Endodermal cell (in vitro differentiated cells): ENCODE data around the gene TRABD. TPM values are rescaled to one million over a fixed set of nuclear protein-coding genes. Genes with fewer than 3 reads are reported as not detected.
A peak's percentile ranks its signal among the peaks of the same experiment; 100 is the strongest.

Source experiments
- DNase-seq: peaks from one replicate; pipeline ENCODE4 v3.0.0-alpha.2; 2017
- H3K27ac ChIP-seq: 2 replicates; pipeline ENCODE4 v1.5.1; 2013; ENCODE audit warnings: mild to moderate bottlenecking, low read depth, low read length, moderate library complexity
- H3K27me3 ChIP-seq: 2 replicates; pipeline ENCODE4 v1.6.1; 2013; ENCODE audit warnings: mild to moderate bottlenecking, low read length, moderate library complexity; ENCODE audit not compliant: insufficient read depth, control insufficient read depth, poor library complexity, severe bottlenecking
- H3K36me3 ChIP-seq: 2 replicates; pipeline ENCODE4 v1.7.0; 2013; ENCODE audit warnings: mild to moderate bottlenecking, low read length, moderate library complexity; ENCODE audit not compliant: control insufficient read depth, insufficient read depth
- H3K4me1 ChIP-seq: one replicate; pipeline ENCODE4 v1.7.0; 2013; ENCODE audit warnings: low read length; ENCODE audit not compliant: control insufficient read depth, insufficient read depth
- H3K4me3 ChIP-seq: 2 replicates; pipeline ENCODE4 v1.5.1; 2013; ENCODE audit warnings: mild to moderate bottlenecking, low read length, moderate library complexity
- H3K9ac ChIP-seq: 2 replicates; pipeline ENCODE4 v1.6.1; 2013; ENCODE audit warnings: mild to moderate bottlenecking, low read length, moderate library complexity; ENCODE audit not compliant: poor library complexity, severe bottlenecking; ENCODE audit errors: extremely low read depth
- H3K9me3 ChIP-seq: 2 replicates; pipeline ENCODE4 v1.6.1; 2013; ENCODE audit warnings: mild to moderate bottlenecking, low read length, moderate library complexity; ENCODE audit not compliant: control insufficient read depth
- H3K27ac Mint-ChIP-seq: 2 replicates; pipeline ENCODE4 v1.8.0; 2020; ENCODE audit warnings: mixed read lengths
- H3K27me3 Mint-ChIP-seq: 2 replicates; pipeline ENCODE4 v1.8.0; 2021; ENCODE audit warnings: mild to moderate bottlenecking, mixed read lengths; ENCODE audit not compliant: insufficient read depth
- H3K36me3 Mint-ChIP-seq: 2 replicates; pipeline ENCODE4 v1.8.0; 2020; ENCODE audit warnings: low read depth, mixed read lengths
- H3K4me1 Mint-ChIP-seq: 2 replicates; pipeline ENCODE4 v1.8.0; 2020; ENCODE audit warnings: mixed read lengths
- H3K4me3 Mint-ChIP-seq: 2 replicates; pipeline ENCODE4 v1.8.0; 2020; ENCODE audit warnings: mild to moderate bottlenecking, moderate library complexity, mixed read lengths
- H3K9me3 Mint-ChIP-seq: 2 replicates; pipeline ENCODE4 v1.8.0; 2020; ENCODE audit warnings: mild to moderate bottlenecking, mixed read lengths
- CTCF ChIP-seq: fragments of 200-600 bp; sonication (generic); conservative IDR thresholded peaks from 2 replicates; pipeline ENCODE4 v1.5.0; 2021; ENCODE audit warnings: antibody characterized with exemption, mild to moderate bottlenecking
- WGBS, 2 experiments: methylation state at CpG; one replicate each; pipeline versions ENCODE4 v1.1.5 to v1.1.7; 2013; ENCODE audit warnings: missing lambda C conversion rate in 2 of 2, mixed read lengths in 1 of 2; ENCODE audit not compliant: insufficient coverage in 1 of 2, insufficient read length in 1 of 2; 5-methylcytosine and 5-hydroxymethylcytosine counted together
- total RNA-seq, 2 donors: library from RNA; stranded (reverse); fragmentation: NEBNext Ultra II Directional in 1 of 2; extraction: Animal tissue kit (Norgen Biotek cat#: 25700) in 1 of 2; gene quantifications; 2 replicates in 1 of 2; 3 replicates in 1 of 2; pipeline ENCODE4 v1.2.1, GENCODE V29; 2021

Gene TRABD
- total RNA-seq, 2 donors from 2014 or later, result 49.6 to 56.4 TPM

GRCh38 chr22:50143096-50143495, 42.6 kb upstream of the TRABD start:
- Histone ChIP-seq H3K9me3 (no peaks in the 10 kb centered on the region), H3K9ac (no peak overlapping the region), H3K27ac (no peak overlapping the region), H3K27me3 (no peaks in the 10 kb centered on the region), H3K4me3 (no peak overlapping the region), H3K36me3 (no peaks in the 10 kb centered on the region), H3K4me1 (peaks cover 7% of the 10 kb centered on the region)
- Mint-ChIP-seq H3K27me3 (peaks cover 1% of the 10 kb centered on the region), H3K27ac (no peak overlapping the region), H3K4me1 (peaks cover 6% of the 10 kb centered on the region), H3K36me3 (no peaks in the 10 kb centered on the region), H3K9me3 (peaks cover 2% of the 10 kb centered on the region), H3K4me3 (no peak overlapping the region)
- WGBS, 2 experiments, result 94 to 100% methylated on average over 2 to 7 of the region's 7 CpGs
- no peak for TF ChIP-seq CTCF
- no peak for DNase-seq

- H3K27me3 ChIP-seq, result no peaks in the 10 kb centered on the region
- H3K4me1 ChIP-seq, result peaks cover 7% of the 10 kb centered on the region
- peaks cover 1% of the 10 kb centered on the region for H3K27me3 Mint-ChIP-seq
- TF ChIP-seq CTCF, result peak; percentile 35
- no peaks in the 10 kb centered on the region for H3K36me3 Mint-ChIP-seq
- H3K4me3 Mint-ChIP-seq, result no peak overlapping the region
- peaks cover 6% of the 10 kb centered on the region for H3K4me1 Mint-ChIP-seq
- H3K9me3 Mint-ChIP-seq, result peaks cover 2% of the 10 kb centered on the region
- 85% methylated on average over 11 to 18 of the region's 18 CpGs for WGBS, 2 experiments
- DNase-seq, result peak; percentile 58
- no peak overlapping the region for H3K27ac ChIP-seq
- no peak overlapping the region for H3K27ac Mint-ChIP-seq
- H3K9ac ChIP-seq, result no peak overlapping the region
- H3K9me3 ChIP-seq, result no peaks in the 10 kb centered on the region
- H3K36me3 ChIP-seq, result no peaks in the 10 kb centered on the region
- H3K4me3 ChIP-seq, result no peak overlapping the region
Measured at GRCh38 chr22:50144005-50144614, 41.6 kb upstream of the TRABD start.

- no peak overlapping the region for H3K4me3 ChIP-seq
- peaks cover 2% of the 10 kb centered on the region for H3K9me3 Mint-ChIP-seq
Measured at GRCh38 chr22:50145721-50146438, 39.8 kb upstream of the TRABD start.

More at GRCh38 chr22:50145721-50146438, 39.8 kb upstream of the TRABD start:
- Histone ChIP-seq H3K9me3 (no peaks in the 10 kb centered on the region), H3K27me3 (no peaks in the 10 kb centered on the region), H3K27ac (no peak overlapping the region), H3K36me3 (no peaks in the 10 kb centered on the region), H3K9ac (no peak overlapping the region), H3K4me1 (peaks cover 7% of the 10 kb centered on the region)
- peaks cover 6% of the 10 kb centered on the region for H3K4me1 Mint-ChIP-seq
- no peak overlapping the region for H3K4me3 Mint-ChIP-seq
- H3K27me3 Mint-ChIP-seq, result peaks cover 5% of the 10 kb centered on the region
- no peak for TF ChIP-seq CTCF
- H3K27ac Mint-ChIP-seq, result no peak overlapping the region
- 82 to 86% methylated on average over 7 to 25 of the region's 25 CpGs for WGBS, 2 experiments
- H3K36me3 Mint-ChIP-seq, result no peaks in the 10 kb centered on the region
- no peak for DNase-seq
